Mesenchymal stem cell (in vitro differentiated cells and primary cell): ENCODE measurements around the gene DLL1.

Source experiments
- DNase-seq: peaks from one replicate; pipeline ENCODE4 v3.0.0-alpha.2; 2013
- H2AFZ ChIP-seq: one replicate; pipeline ENCODE4 v1.6.1; 2013; ENCODE audit warnings: low read depth, mild to moderate bottlenecking, control low read depth, inconsistent platforms, low read length, moderate library complexity
- H2AK5ac ChIP-seq: 2 replicates; pipeline ENCODE4 v1.6.1; 2013; ENCODE audit warnings: low read length, moderate library complexity, mild to moderate bottlenecking, inconsistent platforms; ENCODE audit not compliant: severe bottlenecking
- H2BK120ac ChIP-seq: one replicate; pipeline ENCODE4 v1.6.1; 2013; ENCODE audit warnings: low read depth, mild to moderate bottlenecking, inconsistent platforms, low read length, moderate library complexity
- H2BK12ac ChIP-seq, 2 experiments: one replicate each; pipeline ENCODE4 v1.6.1; 2013; ENCODE audit warnings: inconsistent platforms in 2 of 2, low read length in 2 of 2, mild to moderate bottlenecking in 2 of 2, moderate library complexity in 2 of 2, control low read depth in 1 of 2
- H2BK15ac ChIP-seq: one replicate; pipeline ENCODE4 v1.6.1; 2013; ENCODE audit warnings: mild to moderate bottlenecking, low read depth, inconsistent platforms; ENCODE audit not compliant: poor library complexity, severe bottlenecking
- H2BK5ac ChIP-seq: 2 replicates; pipeline ENCODE4 v1.6.1; 2013; ENCODE audit warnings: low read depth, mild to moderate bottlenecking, low read length, control low read depth, inconsistent platforms; ENCODE audit not compliant: poor library complexity, severe bottlenecking
- H3K14ac ChIP-seq, 2 experiments: one replicate each; pipeline ENCODE4 v1.6.1; 2013; ENCODE audit warnings: inconsistent platforms in 2 of 2, low read length in 2 of 2, control low read depth in 1 of 2, mild to moderate bottlenecking in 1 of 2, moderate library complexity in 1 of 2
- H3K18ac ChIP-seq, 2 experiments: one replicate each; pipeline ENCODE4 v1.6.1; 2013; ENCODE audit warnings: inconsistent platforms in 2 of 2, low read length in 2 of 2, control low read depth in 1 of 2, low read depth in 1 of 2, mild to moderate bottlenecking in 1 of 2
- H3K23ac ChIP-seq, 2 experiments: one replicate each; pipeline ENCODE4 v1.6.1; 2013; ENCODE audit warnings: inconsistent platforms in 2 of 2, low read length in 2 of 2, mild to moderate bottlenecking in 2 of 2, moderate library complexity in 2 of 2, control low read depth in 1 of 2
- H3K27ac ChIP-seq: 2 replicates; pipeline ENCODE4 v1.5.1; 2013; ENCODE audit warnings: mild to moderate bottlenecking, moderate library complexity, low read length, control low read depth, inconsistent platforms; ENCODE audit not compliant: poor library complexity, severe bottlenecking
- H3K27me3 ChIP-seq, 2 experiments: 2 replicates each; pipeline versions ENCODE4 v1.6.1 to v1.7.0; 2013; ENCODE audit warnings: low read length in 2 of 2, mild to moderate bottlenecking in 2 of 2, moderate library complexity in 2 of 2, control low read depth in 1 of 2, inconsistent platforms in 1 of 2; ENCODE audit not compliant: control insufficient read depth in 1 of 2, insufficient read depth in 1 of 2
- H3K36me3 ChIP-seq, 2 experiments: 2 replicates each; pipeline versions ENCODE4 v1.6.1 to v1.7.0; 2013; ENCODE audit warnings: low read length in 2 of 2, control low read depth in 1 of 2, inconsistent platforms in 1 of 2, low read depth in 1 of 2, mild to moderate bottlenecking in 1 of 2; ENCODE audit not compliant: insufficient read depth in 2 of 2, control insufficient read depth in 1 of 2
- H3K4ac ChIP-seq, 2 experiments: one replicate each; pipeline ENCODE4 v1.6.1; 2013; ENCODE audit warnings: inconsistent platforms in 2 of 2, low read length in 2 of 2, mild to moderate bottlenecking in 2 of 2, moderate library complexity in 2 of 2, control low read depth in 1 of 2, low read depth in 1 of 2
- H3K4me1 ChIP-seq: 2 replicates; pipeline ENCODE4 v1.6.1; 2013; ENCODE audit warnings: low read depth, low read length, control low read depth; ENCODE audit not compliant: control insufficient read depth, insufficient read depth
- H3K4me2 ChIP-seq: 2 replicates; pipeline ENCODE4 v1.6.1; 2013; ENCODE audit warnings: low read length, mild to moderate bottlenecking, inconsistent platforms; ENCODE audit not compliant: poor library complexity, severe bottlenecking
- H3K4me3 ChIP-seq, 2 experiments: 2 replicates each; pipeline versions ENCODE4 v1.5.1 to v1.7.0; 2013; ENCODE audit warnings: low read length in 2 of 2, mild to moderate bottlenecking in 2 of 2, control low read depth in 1 of 2, low read depth in 1 of 2; ENCODE audit not compliant: insufficient read depth in 1 of 2
- H3K79me1 ChIP-seq: replicated peaks from 2 replicates; pipeline ENCODE4 v1.6.1; 2013; ENCODE audit warnings: mild to moderate bottlenecking, control low read depth, low read length, inconsistent platforms; ENCODE audit not compliant: poor library complexity, severe bottlenecking
- H3K9ac ChIP-seq: 2 replicates; pipeline ENCODE4 v1.7.0; 2013; ENCODE audit warnings: mild to moderate bottlenecking, low read length, moderate library complexity
- H3K9me3 ChIP-seq: 2 replicates; pipeline ENCODE4 v1.7.0; 2013; ENCODE audit warnings: mild to moderate bottlenecking, low read length; ENCODE audit not compliant: control insufficient read depth
- H4K8ac ChIP-seq: one replicate; pipeline ENCODE4 v1.6.1; 2013; ENCODE audit warnings: inconsistent platforms, mild to moderate bottlenecking, low read length, moderate library complexity
- H4K91ac ChIP-seq: one replicate; pipeline ENCODE4 v1.6.1; 2013; ENCODE audit warnings: mild to moderate bottlenecking, low read length, inconsistent platforms
- WGBS: methylation state at CpG from one replicate; pipeline ENCODE4 v1.1.7; 2013; ENCODE audit warnings: mixed read lengths; 5-methylcytosine and 5-hydroxymethylcytosine counted together

DLL1 gene

DNA sequence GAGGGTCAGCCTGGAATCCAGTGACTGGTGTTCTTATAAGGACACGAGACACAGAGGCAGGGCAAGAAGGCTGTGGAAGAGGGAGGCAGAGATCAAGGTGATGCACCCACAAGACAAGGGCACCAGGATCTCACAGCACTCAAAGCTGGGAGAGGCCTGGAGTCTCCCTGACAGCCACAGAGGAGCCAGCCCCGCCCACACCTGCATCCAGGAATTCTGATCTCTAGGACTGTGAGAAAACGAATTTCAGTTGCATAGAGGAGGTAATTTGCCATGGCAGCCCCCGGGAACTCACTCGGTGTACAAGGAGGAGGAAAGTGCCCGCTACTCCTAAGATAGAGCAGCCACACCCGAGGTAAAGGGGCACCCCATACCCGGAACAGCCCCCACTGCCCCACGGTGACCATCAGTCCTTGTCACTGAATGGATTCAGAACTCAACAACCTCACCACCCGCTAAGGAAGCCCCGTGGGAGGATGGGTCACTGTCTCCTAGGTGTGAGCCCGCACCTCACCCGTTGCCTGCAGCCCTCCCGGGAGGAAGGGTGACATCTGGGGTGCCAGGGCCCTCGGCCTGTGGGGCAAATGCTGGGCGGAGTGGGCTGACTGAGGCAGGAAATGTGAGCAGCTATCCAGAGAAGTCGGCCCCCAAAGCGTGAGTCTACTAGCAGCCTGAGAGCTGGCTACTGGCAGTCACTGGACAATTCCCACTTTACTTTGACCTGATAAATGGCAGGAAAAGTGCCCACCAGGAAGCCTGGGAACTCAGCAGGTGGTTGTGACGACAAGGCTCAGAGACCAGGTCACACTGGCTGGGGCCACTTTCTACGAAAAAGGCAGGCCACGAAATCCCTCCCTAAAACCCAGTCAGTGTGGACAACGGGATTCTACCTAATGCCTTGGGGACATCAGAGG is 22.4 kb downstream of the DLL1 start:
- 82% methylated on average over 21 of the region's 22 CpGs for WGBS
- Histone ChIP-seq H2BK15ac (no peak overlapping the region), H3K9me3 (no peaks in the 10 kb centered on the region), H3K18ac (no peak overlapping the region), H3K4me3 (no peak overlapping the region), H2BK12ac (no peak overlapping the region), H3K4ac (no peak overlapping the region), H2BK5ac (no peak overlapping the region), H3K9ac (no peak overlapping the region), H4K8ac (no peak overlapping the region), H3K36me3 (no peaks in the 10 kb centered on the region), H3K79me1 (no peaks in the 10 kb centered on the region), H3K27ac (no peak overlapping the region), H4K91ac (peak overlapping the region; percentile 7), H3K23ac (no peak overlapping the region), H3K14ac (no peak overlapping the region), H2AK5ac (no peak overlapping the region), H2AFZ (no peak overlapping the region), H3K4me1 (peaks cover 7% of the 10 kb centered on the region), H2BK120ac (no peak overlapping the region), H3K4me2 (no peak overlapping the region), H3K27me3 (peaks cover 4 to 42% of the 10 kb centered on the region in 2 experiments)
- no peak for DNase-seq

DNA sequence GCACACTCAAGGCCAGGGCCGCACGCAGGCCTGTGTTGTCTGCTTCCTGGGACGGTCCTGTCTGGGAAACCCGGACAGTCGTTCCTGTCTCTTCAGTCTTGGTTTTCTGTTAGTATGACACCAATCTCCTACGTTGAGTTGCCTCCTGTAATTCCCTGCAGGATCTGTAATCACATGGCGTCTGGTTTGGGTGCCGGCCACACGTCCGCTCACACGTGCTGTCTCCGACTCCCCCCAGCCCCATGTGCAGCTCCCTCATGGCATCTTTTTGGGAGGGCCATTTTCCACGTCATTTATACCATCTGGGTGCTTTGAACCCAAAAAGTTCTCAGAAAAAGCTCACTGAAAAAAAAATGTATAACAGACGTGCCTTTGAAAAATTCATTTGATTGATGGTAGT is 23.2 kb downstream of the DLL1 start:
- no peak overlapping the region for H4K8ac ChIP-seq
- H3K27me3 ChIP-seq, result peaks cover 6 to 47% of the 10 kb centered on the region in 2 experiments
- H3K4me1 ChIP-seq, result peaks cover 7% of the 10 kb centered on the region
- H3K9ac ChIP-seq, result no peak overlapping the region
- H4K91ac ChIP-seq, result no peak overlapping the region
- no peak overlapping the region for H3K14ac ChIP-seq
- no peaks in the 10 kb centered on the region for H3K9me3 ChIP-seq
- no peak for DNase-seq
- no peak overlapping the region for H2BK5ac ChIP-seq
- H3K4me2 ChIP-seq, result no peak overlapping the region
- H3K79me1 ChIP-seq, result no peaks in the 10 kb centered on the region
- no peak overlapping the region for H2BK120ac ChIP-seq
- H2AFZ ChIP-seq, result no peak overlapping the region
- H3K36me3 ChIP-seq, result no peaks in the 10 kb centered on the region
- no peak overlapping the region for H2AK5ac ChIP-seq
- WGBS, result 86% methylated on average over 14 of the region's 14 CpGs
- H2BK15ac ChIP-seq, result no peak overlapping the region
- no peak overlapping the region for H3K27ac ChIP-seq
- H3K18ac ChIP-seq, result no peak overlapping the region
- no peak overlapping the region for H3K23ac ChIP-seq
- no peak overlapping the region for H2BK12ac ChIP-seq
- H3K4ac ChIP-seq, result no peak overlapping the region
- no peak overlapping the region for H3K4me3 ChIP-seq

DNA sequence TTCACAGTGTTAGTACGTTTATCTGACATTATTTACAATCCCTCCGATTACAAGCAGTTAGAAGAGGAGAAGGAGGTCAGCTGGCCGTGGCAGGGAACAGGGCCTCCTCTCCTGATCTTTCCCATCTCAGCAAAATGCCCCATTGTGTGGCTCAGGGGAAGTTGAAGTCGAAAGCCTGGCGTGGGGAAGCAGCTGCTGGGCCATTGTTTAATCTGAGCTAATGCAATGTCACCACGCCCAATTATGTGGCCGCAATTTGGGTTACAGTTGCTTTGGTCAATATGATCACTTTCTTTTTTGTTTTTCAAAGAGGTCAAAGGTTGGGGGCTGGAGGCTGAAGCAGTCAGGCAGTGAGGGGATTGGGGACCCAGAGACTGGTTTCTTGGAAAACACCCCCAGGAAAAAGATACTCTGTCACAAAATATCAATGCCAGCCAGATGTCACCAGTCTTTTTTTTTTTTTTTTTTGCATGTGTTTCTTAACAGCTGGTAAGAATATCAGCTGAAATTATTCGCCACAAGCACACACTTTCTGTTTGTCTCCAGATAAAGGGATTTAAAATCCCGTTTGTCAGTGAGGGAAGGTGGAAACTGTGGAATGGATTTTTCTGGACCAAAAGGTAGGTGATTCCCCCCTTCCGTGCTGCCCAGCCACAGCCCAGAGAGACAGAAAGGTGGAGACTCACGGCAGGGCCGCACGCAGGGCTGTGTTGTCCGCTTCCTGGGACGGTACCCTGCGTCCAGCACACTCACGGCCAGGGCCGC is 24.6 kb downstream of the DLL1 start:
- no peak overlapping the region for H3K14ac ChIP-seq
- H3K4ac ChIP-seq, result no peak overlapping the region
- no peaks in the 10 kb centered on the region for H3K9me3 ChIP-seq
- H3K18ac ChIP-seq, result no peak overlapping the region
- H4K91ac ChIP-seq, result no peak overlapping the region
- no peak overlapping the region for H3K23ac ChIP-seq
- no peak overlapping the region for H3K4me3 ChIP-seq
- no peak overlapping the region for H4K8ac ChIP-seq
- H2BK5ac ChIP-seq, result no peak overlapping the region
- H3K27ac ChIP-seq, result no peak overlapping the region
- 50% methylated on average over 9 of the region's 18 CpGs for WGBS
- no peaks in the 10 kb centered on the region for H3K79me1 ChIP-seq
- peaks cover 7% of the 10 kb centered on the region for H3K4me1 ChIP-seq
- H2BK15ac ChIP-seq, result no peak overlapping the region
- H3K27me3 ChIP-seq, result peaks cover 8 to 49% of the 10 kb centered on the region in 2 experiments
- no peak overlapping the region for H3K9ac ChIP-seq
- H2BK120ac ChIP-seq, result no peak overlapping the region
- H3K36me3 ChIP-seq, result no peaks in the 10 kb centered on the region
- DNase-seq, result no peak
- H2BK12ac ChIP-seq, result no peak overlapping the region
- no peak overlapping the region for H3K4me2 ChIP-seq
- no peak overlapping the region for H2AK5ac ChIP-seq
- no peak overlapping the region for H2AFZ ChIP-seq

DNA sequence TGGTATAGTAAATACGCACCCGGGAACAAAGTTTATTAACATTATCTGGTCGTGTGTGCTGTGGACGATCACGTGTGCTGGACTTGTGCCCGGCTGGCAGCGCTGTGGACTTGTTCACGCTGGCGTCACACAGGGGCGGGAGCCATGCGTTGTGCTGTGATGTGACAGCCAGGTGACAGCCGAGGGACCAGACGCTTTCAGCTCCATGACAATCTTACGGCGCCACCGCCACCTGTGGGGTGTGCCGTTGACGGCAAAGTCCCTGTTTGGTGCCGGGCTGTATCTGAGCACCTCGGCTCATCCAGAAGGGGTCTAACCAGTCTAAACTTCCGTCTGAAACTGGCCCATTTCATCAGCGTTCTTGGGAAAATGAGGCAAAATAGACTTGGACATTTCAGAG is 25.2 kb downstream of the DLL1 start:
- Histone ChIP-seq H3K18ac (no peak overlapping the region), H3K9me3 (no peaks in the 10 kb centered on the region), H3K36me3 (no peaks in the 10 kb centered on the region), H2AK5ac (no peak overlapping the region), H3K4ac (no peak overlapping the region), H3K27ac (no peak overlapping the region), H3K79me1 (no peaks in the 10 kb centered on the region), H3K27me3 (peaks cover 8 to 49% of the 10 kb centered on the region in 2 experiments), H2BK5ac (no peak overlapping the region), H3K23ac (peak overlapping the region in 1 of 2 experiments; percentile 43), H2BK12ac (no peak overlapping the region), H4K8ac (peak overlapping the region; percentile 4), H3K9ac (no peak overlapping the region), H2BK120ac (no peak overlapping the region), H2AFZ (no peak overlapping the region), H3K14ac (no peak overlapping the region), H3K4me3 (no peak overlapping the region), H4K91ac (no peak overlapping the region), H3K4me1 (peaks cover 7% of the 10 kb centered on the region), H3K4me2 (no peak overlapping the region), H2BK15ac (no peak overlapping the region)
- DNase-seq, result no peak
- WGBS, result 89% methylated on average over 21 of the region's 22 CpGs
